ENCODE data around the gene ZNF143. TPM values are rescaled to one million over a fixed set of nuclear protein-coding genes. Genes with fewer than 3 reads are reported as not detected.

The ZNF143 gene
- total RNA-seq, 4 donors from 2014 or later: 17.8 to 44.2 (median 30.9) TPM

DNA sequence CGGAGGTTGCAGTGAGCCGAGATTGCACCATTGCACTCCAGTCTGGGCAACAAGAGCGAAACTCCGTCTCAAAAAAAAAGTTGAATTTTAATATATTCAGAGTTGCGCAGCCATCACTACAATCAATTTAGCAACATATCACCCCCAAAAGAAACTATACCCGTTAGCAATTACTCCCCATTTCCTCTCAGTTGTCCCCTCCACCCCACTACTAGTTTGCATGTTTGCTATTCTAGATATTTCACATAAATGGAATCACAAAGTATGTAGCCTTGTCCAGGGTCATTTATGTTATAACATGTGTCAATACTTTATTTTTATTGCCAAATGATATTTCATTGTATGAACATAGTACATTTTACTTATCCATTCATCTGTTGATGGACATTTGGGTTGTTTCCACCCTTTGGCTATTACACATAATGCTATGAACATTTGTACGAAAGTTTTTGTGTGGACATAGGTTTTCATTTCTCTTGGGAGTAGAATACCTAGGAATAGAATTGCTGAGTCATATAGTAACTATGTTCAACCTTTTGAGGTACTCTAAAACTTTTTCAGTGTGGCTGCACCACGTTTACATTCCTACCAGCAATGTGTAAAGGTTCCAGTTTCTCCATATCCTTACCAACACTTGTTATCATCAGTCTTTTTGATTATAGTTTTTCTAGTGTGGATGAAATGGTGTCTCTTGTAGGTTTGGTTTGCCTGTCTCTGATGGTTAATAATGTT lies 2.2 kb downstream of the ZNF143 start:
- no peak overlapping the region for H3K4me3 ChIP-seq (ENCODE audit: low read depth, poor library complexity, severe bottlenecking)
- no peak for DNase-seq (ENCODE audit: low spot score in 2 of 2)
- intact Hi-C loops (cut with DNase I; ENCODE audit: low total_unique reads): loop anchor here (10.0 kb wide), 1 partner anchor 62 kb away; no protein-coding TSS in a partner anchor
- TF ChIP-seq, protein P1, sequence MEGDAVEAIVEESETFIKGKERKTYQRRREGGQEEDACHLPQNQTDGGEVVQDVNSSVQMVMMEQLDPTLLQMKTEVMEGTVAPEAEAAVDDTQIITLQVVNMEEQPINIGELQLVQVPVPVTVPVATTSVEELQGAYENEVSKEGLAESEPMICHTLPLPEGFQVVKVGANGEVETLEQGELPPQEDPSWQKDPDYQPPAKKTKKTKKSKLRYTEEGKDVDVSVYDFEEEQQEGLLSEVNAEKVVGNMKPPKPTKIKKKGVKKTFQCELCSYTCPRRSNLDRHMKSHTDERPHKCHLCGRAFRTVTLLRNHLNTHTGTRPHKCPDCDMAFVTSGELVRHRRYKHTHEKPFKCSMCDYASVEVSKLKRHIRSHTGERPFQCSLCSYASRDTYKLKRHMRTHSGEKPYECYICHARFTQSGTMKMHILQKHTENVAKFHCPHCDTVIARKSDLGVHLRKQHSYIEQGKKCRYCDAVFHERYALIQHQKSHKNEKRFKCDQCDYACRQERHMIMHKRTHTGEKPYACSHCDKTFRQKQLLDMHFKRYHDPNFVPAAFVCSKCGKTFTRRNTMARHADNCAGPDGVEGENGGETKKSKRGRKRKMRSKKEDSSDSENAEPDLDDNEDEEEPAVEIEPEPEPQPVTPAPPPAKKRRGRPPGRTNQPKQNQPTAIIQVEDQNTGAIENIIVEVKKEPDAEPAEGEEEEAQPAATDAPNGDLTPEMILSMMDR (IDR thresholded peaks at IDR 0.05): no peak
- no peak for TF ChIP-seq POLR2A (IDR thresholded peaks at IDR 0.05)
- WGBS, 2 donors: 90 to 93% methylated on average over 8 of the region's 8 CpGs

DNA sequence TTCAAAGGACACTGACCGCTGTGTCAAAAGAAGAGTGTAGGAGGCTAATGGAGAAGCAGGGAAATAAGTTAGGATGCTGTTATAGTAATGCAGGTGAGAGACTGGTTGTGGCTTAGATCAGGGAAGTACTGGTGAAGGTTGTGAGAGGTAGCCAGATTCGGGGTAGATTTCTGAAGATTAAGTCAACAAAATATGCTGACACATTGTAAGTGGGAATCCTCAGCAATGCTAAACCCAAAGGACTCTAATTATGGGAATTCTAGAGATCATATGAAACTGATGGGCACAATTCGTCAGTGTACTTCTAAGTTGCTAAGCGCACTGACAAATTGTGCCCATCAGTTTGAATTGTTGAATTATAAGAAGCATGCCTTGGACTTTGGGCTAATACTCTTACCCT lies 10.0 kb downstream of the ZNF143 start:
- TF ChIP-seq, protein P1 (IDR thresholded peaks at IDR 0.05): no peak
- intact Hi-C loops (cut with DNase I; ENCODE audit: low total_unique reads): no loop called here
- no peak for DNase-seq (ENCODE audit: low spot score in 2 of 2)

DNA sequence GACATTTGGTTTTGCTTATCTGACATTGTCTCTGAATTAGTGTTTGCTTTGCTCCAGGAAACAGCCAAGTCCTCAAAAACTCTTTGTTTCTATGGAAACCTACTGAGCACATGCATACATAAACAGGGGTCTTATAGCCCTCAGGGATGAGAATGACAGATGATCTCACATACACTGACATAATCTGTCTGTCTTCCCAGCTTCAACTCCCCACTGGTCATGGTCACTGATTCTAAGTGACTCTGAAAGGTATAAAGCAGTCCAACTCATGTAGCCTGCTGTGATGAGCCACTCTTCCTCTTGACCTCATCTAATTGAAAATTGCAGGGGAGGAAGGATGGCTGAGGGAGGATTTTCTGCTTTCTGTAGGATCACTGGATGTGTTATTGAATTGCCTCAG lies 12.6 kb downstream of the ZNF143 start:
- DNase-seq (ENCODE audit: low spot score in 2 of 2): no peak
- H3K4me3 ChIP-seq (ENCODE audit: low read depth, poor library complexity, severe bottlenecking): no peak overlapping the region
- TF ChIP-seq, protein P1 (IDR thresholded peaks at IDR 0.05): no peak
- TF ChIP-seq POLR2A (IDR thresholded peaks at IDR 0.05): no peak
- intact Hi-C loops (cut with DNase I; ENCODE audit: low total_unique reads): no loop called here

More for the DNA sequence above, 10.0 kb downstream of the ZNF143 start:
- H3K4me3 ChIP-seq (ENCODE audit: low read depth, poor library complexity, severe bottlenecking): no peak overlapping the region
- WGBS, 2 donors: 91 to 94% methylated on average over 4 of the region's 4 CpGs

DNA sequence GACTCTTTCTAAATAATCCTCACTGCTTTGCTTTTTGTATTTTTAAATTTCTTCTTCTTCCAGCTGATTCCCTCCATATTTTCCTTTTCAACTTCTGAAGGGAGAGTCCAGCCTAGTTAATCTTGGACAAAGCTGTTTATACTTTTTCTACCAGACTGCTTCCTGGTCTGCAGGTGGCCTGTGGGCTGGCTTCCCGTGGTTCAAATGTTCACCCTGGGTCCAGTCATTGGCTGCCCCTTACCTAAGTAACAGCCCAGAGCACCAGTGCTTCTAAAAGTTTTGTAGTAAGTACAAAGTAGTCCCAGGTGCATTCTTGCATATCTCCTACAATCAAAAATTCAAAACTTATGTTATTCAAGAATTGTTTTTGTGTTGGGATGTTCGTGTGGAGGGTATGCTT lies 19.1 kb downstream of the ZNF143 start:
- no peak overlapping the region for H3K4me3 ChIP-seq (ENCODE audit: low read depth, poor library complexity, severe bottlenecking)
- no peak for DNase-seq (ENCODE audit: low spot score in 2 of 2)
- WGBS, 2 donors: 86 to 90% methylated on average over 2 of the region's 2 CpGs
- no peak for TF ChIP-seq POLR2A (IDR thresholded peaks at IDR 0.05)
- TF ChIP-seq, protein P1 (IDR thresholded peaks at IDR 0.05): no peak
- intact Hi-C loops (cut with DNase I; ENCODE audit: low total_unique reads): no loop called here

DNA sequence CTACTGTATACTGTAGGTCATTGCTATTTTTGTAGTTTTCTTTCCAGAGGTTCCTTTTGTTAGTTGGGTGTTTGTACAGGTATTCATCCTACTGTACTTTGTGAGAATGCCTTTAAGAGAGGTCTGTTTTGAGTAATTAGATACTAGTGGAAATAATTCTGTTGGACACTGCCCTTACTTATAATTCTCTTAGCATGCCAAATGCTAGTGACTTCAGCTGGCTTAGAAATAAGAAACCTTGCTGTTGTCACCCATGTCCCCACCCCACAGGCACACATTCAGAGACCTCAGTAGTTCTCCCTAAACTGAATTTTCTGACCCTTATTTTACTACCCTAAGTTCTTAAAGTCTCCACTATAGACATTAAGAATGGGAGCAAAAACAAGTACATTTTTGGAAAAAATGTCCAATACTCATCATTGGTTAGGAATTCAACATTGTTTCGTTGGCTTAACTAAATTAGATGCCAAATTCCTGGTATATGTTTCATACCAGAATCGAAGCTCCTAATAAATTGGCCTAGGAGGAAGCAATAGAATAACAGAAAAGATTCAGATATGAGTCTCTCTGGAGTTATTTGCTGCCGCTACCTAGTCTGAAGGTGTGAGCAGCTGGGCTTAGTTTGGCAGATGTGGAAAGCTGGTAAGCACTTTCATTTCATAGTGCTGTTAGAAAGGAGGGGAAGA lies 28.4 kb downstream of the ZNF143 start:
- no peak for TF ChIP-seq POLR2A (IDR thresholded peaks at IDR 0.05)
- TF ChIP-seq, protein P1 (IDR thresholded peaks at IDR 0.05): no peak
- no peak overlapping the region for H3K4me3 ChIP-seq (ENCODE audit: low read depth, poor library complexity, severe bottlenecking)
- WGBS, 2 donors: 70 to 82% methylated on average over 3 of the region's 3 CpGs
- intact Hi-C loops (cut with DNase I; ENCODE audit: low total_unique reads): no loop called here
- DNase-seq (ENCODE audit: low spot score in 2 of 2): no peak

Measured in lower leg skin (tissue), 4 donors.